ENCODE measurements around the gene HAGH.
"Not testable (repeated sequence)": the region's sequence is repeated elsewhere in the genome, so short reads cannot be mapped to it uniquely, and the experiment has no call there.

The HAGH gene

DNA sequence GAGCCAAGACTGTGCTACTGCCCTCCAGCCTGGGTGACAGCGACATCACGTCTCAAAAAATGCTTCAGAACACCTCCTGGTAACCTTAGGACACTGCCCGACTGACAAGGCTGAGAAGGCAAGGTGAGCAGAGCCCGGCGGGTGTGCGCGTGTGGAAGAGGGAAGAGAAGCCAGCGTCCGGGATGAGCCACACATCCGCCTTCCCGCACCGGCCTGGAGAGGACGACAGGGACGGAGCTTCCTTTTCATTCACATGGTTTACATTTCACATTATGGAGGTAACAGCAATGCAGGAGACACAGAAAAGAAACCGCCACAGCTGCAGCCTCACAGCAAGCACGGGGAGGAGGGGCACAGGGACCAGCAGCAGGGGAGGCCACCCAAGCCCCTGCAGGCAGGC lies 16.5 kb downstream of the HAGH start:
- DNase-seq (ENCODE audit: low read depth), result no peak

DNA sequence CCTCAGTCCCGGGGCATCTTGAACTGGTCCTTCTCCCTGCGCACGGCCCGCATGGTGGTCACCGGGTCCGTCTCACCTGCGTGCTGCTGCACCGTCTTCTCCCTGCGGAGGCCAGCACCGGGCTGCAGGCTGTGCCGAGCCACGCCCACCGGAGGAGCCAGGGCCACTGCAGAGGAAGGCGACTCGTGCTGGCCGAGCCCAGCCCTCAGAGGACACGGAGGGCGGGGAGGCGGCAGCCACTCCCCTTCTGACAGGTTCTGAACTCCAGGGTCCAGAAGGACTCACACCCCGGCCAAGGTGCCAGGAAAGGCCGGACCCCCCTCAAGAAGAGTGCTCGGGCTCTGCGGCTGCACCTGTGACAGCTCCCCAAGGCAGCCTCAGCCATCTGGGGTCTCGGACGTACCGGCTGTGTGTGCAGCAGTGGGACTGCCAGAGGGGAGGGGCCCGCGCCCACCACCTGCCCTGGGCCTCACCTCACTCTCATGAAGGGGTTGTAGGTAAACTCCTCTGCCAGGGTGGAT lies 17.3 kb downstream of the HAGH start:
- DNase-seq (ENCODE audit: low read depth), result no peak

DNA sequence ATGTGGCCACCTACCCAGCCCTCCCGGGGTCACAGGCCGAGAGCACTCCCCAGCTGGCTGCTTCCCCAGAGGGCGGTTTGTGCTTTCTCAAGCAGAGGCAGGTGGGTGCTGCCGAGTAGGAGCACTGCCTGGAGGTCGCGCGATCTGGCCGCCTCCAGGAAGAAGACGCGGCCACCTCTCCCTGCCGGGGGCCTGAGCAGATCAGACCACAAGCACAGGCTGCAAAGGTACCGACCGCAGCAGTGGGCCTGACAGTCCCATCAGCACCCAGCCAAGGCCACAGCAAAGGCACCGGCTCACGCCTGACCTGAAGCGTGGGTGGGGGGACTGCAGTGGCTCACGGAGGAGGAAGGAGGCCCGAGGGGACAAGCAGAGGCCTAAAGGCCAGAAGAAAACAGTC lies 17.9 kb downstream of the HAGH start:
- no peak for DNase-seq (ENCODE audit: low read depth)

DNA sequence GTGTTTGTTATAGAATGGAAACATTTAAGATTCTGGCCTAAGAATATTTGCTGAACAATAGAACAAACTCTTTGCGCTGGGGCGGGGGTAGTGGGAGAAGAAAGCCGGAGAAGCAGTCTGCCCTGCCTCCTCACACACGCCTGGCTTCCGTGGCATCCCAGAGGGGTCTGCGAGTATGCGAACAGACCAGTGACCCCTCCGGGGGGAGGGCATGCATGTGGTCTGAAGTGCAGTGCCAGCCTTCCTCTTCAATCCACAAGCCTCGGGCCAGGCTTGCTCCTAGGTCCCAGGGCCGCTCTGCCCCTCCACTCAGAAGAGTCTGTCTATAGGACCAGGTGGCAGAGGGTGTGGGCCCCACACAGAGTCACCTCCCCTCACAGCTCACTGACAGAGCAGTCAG lies 19.0 kb downstream of the HAGH start:
- DNase-seq (ENCODE audit: low read depth), result no peak

DNA sequence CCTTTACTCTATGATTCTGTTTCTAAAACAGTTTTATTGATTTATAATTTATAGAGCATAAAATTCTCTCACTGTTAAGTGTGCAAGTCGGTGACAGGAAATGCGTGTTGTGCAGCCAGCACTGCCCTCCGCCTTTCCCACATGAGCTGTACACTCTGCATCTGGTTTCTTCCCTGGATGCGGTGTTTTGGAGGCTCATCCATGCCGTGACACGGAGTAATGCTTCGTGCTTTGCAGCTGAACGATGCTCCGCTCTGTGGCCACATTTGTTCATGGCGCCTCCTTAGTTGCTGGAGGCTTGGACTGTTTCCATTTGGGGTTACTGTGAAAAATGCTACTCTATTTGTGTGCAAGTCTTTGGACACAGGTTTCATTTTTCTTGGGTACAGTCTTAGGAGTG lies 25.9 kb downstream of the HAGH start:
- no peak for DNase-seq (ENCODE audit: low read depth)

DNA sequence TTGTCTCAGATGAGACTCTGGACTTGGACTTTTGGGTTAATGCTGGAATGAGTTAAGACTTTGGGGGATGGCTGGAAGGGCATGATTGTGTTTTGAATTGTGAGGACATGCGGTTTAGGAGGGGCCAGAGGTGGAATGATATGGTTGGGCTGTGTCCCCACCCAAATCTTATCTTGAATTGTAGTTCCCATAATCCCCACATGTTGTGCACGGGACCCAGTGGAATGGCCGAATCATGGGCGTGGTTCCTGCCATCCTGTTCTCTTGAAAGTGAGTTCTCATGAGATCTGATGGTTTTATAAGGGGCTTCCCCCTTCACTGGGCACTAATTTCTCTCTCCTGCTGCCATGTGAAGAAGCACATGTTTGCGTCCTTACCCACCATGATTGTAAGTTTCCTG lies 27.4 kb downstream of the HAGH start:
- DNase-seq (ENCODE audit: low read depth), result not testable (repeated sequence)

DNA sequence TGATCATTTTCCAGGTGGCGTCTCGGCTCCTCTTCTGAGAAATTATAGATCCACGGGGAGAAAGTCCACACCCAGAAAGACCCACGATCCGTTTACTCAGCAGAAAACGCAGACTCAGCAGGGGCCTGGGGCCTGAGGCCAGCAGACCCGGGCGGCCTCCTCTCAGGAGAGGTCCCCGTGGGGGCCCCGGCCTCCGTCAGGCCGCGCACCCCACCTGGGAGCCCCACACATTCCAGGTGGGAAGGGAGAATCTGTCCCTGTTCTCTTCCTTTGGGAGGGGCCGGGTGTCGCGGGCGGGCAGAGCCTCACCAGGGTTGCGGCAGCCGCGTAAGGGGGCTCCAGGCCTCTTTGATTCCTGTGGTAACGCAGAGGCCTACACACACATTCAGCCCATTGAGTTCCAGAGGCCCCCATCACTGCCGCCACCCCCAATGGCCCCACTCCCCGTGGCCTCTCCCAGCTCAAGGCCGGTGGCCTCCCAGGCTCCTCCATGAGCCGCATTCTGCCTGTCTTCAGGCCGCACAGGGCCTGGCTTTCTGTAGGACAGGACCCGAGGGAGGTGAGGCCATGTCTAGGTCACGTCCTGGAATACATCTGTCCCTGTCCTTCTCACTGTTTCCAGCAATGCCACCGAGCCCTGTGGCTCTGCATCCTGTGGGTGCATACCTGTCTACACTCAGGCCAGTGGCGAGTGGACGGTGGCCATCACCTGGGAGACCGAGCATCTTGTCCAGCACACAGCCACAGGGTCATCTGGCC lies 31.5 kb downstream of the HAGH start:
- no peak for DNase-seq (ENCODE audit: low read depth)

DNA sequence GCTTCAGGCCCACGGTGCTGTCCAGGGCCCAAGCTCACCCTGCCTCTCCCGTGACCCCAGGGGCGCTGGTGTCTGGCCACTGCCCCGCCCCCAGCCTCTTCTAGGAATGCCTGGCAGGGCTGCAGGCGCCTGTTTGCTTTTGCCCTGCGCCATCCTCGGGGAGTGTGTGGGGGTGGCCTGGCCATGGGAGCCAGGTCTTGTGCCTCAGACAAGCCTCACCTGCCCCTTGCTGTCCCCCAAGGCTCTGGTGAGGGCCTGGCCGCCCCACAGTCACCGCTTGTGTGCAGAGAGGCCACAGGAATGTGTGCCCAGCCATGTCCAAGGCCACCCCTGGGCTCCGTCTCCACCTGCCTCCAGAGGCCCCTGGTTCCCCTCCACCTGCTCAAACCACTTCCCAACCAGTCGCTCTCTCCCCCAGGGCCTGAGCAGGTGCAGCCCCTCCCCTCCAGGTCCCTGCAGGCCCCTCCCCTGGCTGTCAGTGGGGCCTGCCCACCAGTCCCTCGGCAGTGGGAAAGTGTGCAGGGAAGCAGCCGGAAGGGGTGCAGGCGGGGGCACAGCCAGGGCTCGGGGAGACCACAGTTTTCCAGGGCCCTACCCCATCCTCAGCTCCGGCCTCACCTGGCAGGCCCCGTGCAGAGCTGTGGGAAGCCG lies 32.3 kb downstream of the HAGH start:
- no peak for DNase-seq (ENCODE audit: low read depth)

DNA sequence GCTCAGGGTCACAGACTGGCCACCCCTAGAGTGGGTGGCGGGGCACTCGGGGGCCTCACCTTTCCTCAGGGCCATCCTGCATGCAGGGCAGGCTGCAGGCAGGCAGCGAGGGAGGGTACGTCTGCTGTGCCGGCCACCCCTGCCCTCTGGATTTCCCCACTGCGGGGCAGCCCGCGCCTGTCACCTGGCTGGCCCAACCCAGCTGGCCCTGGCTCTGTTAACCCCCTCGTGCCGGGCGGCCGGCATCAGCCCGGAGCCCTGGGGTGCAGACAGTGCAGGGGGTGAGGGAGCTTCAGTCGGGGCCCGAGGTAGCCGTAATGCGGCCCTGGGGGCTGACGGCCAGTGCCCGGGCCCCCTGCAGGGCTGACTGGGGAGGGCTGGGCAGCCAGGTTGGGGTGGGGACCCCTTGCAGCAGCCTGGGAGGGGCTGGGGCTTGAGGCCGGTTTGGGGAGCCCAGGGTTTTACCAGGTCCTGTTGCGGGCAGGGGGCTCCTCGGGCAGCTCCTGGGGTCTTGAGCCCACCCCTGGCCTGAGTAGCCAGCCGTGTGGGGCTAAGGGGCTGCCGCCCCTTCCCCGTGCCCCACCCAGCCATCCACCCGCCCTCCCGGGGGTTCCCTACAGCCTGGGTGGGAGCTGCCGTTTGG lies 32.9 kb downstream of the HAGH start, which contains the start of gene IGFALS:
Gene IGFALS (minus strand): TSS at position 128 of the 643 bp plus-strand sequence. CDS start 53 bp downstream, at position 75.
- no peak for DNase-seq (ENCODE audit: low read depth)

DNA sequence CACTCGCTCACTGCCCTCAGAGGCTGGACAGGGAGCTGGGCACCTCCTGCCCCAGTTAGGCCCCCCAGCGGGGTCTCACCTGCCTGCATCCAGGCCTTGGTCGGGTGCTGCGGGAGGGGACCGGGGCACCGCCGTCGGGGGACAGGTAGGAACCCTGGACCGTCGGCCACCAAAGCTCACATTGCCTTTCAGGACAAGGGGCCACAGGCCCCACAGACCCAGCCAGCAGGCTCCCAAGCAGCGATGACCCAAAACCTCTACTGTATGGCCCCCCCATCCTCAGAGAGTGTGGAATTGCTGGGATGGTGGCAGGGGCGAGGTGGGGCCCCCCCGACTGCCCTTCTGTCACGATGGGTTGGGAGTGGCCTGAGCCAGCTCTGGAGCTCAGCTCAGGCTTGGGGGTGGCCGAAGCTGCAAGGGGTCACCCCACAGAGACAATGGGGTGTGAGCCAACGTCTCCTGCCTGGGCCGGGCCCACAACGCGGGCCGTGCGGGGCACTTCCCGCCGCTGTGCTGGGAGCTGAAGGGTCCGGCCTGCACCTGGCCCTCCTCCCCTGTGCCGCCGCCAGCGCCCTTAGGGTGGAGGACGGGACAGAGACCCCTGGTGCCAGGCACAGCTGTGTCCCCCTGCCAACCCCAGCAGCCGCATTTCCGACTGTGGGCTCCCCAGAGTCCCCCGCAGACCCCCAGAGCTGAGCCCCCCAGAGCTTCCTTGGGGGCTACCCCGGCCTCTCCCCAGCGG lies 33.6 kb downstream of the HAGH start:
- no peak for DNase-seq (ENCODE audit: low read depth)

DNA sequence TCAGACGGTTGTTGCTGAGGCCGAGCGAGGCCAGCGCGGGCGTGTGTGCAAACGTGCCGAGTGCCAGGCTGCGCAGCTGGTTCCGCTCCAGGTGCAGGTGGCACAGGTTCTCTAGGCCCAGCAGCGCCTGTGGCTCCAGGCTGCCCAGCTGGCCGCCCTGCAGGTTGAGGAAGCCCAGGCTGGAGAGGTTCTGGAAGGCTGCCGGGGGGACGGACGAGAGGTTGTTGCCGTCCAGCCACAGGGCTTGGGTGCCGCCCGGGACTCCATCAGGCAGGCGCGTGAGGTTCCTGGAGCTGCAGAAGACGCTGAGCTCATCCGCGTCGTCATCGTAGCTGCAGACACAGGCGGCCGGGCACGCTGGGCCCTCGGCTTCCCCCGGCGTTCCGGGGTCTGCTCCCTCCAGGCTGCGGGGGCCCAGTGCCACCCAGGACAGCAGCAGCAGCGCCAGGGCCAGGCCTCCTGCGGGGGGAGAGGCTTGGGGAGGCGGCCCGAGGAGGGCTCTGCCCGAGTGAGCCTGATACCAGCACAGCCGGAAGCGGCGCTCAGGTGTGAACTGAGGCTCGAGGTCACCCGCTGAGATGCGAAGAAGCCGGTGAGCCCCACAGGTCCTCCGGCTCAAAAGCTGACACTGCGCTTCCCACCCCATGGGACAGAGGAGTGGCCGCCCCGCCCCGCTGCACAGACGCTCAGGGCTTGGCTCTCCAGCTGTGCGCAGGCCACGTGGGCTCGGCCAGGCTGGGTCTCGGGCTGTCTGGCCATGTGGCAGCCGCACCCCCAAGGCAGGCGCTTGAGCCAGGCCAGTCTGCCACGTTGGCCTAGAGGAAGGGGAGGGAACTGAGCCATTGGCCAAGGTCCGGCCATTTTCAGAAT lies 34.4 kb downstream of the HAGH start:
- DNase-seq (ENCODE audit: low read depth), result no peak

DNA sequence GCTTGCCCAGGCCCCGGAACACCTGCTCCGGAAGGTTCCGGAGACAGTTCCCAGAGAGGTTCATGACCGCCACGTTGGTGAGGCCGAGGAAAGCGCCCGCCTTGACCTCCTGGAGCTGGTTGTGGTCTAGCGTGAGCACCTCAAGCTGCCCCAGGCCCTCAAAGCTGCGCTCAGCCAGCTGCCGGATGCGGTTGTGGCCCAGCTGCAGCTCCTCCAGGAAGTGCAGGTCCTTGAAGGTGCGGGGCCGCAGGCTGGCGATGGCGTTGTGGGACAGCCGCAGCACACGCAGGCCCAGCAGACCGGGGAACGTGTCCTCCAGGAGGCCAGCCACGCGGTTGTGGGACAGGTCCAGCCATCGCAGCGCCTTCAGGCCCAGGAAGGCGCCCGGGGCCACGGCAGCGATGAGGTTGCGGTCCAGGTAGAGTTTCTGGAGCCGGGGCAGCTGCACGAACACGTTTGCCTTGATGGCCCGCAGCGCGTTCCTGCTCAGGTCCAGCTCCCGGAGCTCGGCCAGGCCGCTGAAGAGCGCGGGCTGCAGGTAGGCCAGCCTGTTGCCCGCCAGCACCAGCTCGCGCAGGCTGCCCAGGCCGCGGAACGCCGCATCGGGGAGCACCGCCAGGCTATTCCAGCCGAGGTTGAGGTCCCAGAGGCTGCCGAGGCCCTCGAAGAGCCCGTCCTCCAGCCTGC lies 35.2 kb downstream of the HAGH start:
- DNase-seq (ENCODE audit: low read depth), result no peak

DNA sequence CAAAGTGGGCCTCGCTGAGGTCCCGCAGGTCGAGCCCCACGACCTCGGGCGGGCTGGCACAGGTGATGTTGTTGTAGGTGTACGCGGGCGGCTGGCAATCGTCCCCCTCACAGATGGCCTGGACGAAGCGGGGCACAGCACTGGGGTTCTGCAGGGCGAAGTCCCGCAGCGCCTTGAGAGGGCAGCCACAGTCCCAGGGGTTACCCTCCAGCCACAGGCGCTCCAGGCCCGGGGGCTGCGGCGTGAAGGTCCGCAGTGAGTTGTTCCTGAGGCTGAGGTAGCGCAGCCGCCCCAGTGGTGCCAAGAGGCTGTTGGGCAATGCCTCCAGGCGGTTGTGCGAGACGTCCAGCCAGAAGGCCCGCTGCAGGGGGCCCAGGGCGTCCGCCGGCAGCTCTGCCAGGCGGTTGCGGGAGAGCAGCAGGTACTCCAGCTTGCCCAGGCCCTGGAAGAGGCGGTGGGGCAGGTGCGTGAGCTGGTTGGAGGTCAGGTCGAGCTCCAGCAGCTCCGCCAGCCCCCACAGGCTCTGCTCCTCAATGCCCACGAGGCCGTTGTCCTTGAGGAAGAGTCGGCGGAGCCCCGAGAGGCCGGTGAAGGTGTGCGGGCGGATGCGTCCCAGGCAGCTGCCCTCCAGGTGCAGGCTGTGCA lies 35.9 kb downstream of the HAGH start:
- DNase-seq (ENCODE audit: low read depth), result no peak

DNA sequence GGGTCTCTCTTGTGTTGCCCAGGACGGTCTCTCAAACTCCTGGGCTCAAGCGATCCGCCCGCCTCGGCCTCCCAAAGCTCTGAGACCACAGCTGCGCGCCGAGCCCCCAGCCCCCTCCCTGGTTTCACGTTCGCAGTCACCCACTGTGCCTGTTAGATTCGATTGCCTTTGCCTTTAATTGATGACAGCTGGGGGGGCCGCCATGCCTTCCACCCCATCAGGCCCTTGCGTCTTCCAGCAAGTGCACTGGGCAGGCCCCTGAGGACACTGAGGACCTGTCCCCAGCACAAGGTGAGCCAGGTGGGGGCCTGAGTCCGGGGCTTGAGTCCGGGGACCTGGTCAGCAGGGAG lies 36.4 kb downstream of the HAGH start:
- no peak for DNase-seq (ENCODE audit: low read depth)

DNA sequence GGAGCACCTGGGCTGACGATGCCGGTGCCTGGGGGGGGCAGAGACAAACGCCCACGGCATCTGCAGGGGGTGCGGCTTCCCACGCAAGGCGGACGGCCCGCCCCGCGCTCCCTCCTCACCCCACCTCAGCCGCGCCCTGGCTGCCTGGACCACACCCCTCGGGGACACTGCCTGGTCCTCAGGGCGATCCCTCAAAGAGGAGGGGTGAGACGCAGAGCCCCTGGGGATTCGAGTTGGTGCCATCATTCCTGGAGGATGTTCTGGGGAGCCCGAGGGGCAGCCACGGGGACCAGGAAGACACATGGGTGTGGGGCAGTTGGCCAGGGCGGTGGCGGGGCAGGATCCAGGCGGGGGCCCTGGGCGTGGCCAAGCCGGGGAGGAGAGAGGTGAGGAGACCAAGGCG lies 37.0 kb downstream of the HAGH start:
- no peak for DNase-seq (ENCODE audit: low read depth)

DNA sequence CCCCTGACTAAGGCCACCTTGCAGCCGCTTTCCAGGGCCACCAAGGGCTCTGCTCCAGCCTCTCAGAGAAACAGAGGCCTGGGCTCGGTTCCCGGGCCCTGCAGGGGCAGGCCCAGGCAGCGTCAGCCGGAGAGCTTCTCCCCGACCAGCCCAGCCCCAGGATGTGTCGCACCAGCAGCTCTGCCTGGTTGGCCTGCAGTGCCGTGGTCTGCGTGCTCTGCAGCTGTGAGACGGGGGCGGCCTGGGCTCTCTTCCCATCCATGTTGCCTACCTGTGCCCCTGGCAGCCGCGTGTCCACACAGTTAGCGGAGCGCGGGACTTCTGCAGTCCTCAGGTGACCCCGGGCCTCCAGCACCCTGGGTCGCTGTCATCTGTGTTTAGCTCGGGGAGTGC lies 37.9 kb downstream of the HAGH start:
- no peak for DNase-seq (ENCODE audit: low read depth)

DNA sequence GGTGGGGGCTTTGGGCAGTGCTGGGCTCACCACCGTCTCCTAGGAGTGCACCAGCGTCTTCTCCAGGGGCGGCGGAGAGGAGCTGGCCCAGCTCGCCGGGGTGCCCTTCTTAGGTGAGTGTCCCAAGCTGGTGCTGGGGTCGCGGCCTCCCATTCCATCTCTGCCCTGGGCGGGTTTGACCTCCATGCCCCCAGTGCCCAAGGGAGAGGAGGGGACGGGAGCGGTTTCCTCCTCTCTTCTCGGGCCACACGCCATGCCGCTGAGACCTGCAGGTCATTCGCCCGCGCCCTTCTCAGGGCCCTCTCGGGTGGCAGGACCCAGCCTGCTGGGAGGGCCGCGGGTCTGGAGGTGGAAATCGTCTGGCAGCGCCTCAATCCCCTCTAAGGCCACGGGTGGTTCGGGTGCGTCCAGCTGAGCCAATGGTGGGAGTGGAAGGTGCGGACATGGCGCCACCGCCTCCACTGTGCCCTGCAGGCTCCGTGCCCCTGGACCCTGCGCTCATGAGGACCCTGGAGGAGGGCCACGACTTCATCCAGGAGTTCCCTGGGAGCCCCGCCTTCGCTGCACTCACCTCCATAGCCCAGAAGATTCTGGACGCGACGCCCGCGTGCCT lies 38.4 kb downstream of the HAGH start:
- no peak for DNase-seq (ENCODE audit: low read depth)

DNA sequence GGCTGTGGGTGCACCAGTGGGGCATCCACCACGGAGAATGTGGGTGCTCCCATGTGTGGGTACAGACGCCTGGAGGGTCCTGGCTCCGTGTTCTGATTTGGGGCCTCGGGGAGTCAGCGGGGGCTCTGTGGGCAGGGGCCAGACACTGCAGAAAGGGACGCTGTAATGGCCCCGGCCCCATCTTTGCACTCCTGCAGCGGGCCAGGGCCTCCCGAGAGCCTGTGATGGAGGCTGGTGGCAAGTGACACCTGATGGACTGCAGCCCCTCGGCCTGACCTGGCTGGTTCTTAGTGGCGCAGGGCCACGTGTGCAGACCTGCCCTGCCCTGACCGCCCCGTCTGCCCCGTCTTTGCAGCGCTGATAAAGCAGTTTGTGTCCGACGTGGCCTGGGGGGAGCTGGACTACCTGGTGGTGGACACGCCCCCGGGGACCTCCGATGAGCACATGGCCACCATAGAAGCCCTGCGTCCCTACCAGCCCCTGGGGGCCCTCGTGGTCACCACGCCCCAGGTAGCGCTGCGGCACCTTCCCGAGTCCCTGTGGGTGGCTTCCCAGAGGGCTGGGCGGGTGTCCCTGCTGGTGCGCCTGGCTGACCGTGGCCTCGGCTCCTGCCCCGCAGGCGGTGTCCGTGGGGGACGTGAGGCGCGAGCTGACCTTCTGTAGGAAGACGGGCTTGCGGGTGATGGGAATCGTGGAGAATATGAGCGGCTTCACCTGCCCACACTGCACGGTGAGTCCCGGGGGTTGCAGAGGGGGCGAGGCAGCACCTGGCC lies 39.1 kb downstream of the HAGH start:
- no peak for DNase-seq (ENCODE audit: low read depth)

DNA sequence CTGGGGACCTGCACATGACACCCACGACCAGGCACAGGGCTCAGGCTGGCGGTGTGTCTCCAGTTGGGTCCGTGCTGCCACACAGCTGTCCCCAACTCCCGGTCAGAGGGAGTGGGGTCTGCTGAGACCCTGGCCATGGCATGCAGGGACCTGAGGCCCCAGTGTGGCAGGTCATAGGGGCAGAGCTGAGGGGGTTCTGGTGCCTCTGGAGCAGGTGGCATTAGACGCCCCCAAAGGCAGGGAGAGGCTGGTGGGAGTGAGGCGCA lies 39.6 kb downstream of the HAGH start:
- no peak for DNase-seq (ENCODE audit: low read depth)
